K562 (cell line): ENCODE data around the gene VTN. TPM values are rescaled to one million over a fixed set of nuclear protein-coding genes. Genes with fewer than 3 reads are reported as not detected.
A peak's percentile ranks its signal among the peaks of the same experiment; 100 is the strongest.

Experiments
- CTBP1 ChIP-seq: fragments of 450-650 bp; IDR thresholded peaks from 2 replicates; pipeline ENCODE4 v1.6.1; 2016; ENCODE audit warnings: borderline replicate concordance
- DPF2 ChIP-seq: fragments of 450-650 bp; IDR thresholded peaks from 2 replicates; pipeline ENCODE4 v1.6.1; 2016
- HIVEP1 ChIP-seq: fragments of 250-450 bp; sonication (Bioruptor Pico); IDR thresholded peaks from 2 replicates; pipeline ENCODE4 v1.4.0; 2020; ENCODE audit warnings: mild to moderate bottlenecking
- JUN ChIP-seq, 2 experiments: sonication (generic) in 1 of 2; formaldehyde crosslinking in 1 of 2; IDR thresholded peaks; 2 replicates each; pipeline versions ENCODE4 v1.6.1 to v1.8.0; 2012 to 2022; ENCODE audit warnings: borderline replicate concordance in 2 of 2, mild to moderate bottlenecking in 2 of 2, improper control_type of control experiment in 1 of 2, low read depth in 1 of 2, low read length in 1 of 2, missing genetic modification reagents in 1 of 2
- L3MBTL2 ChIP-seq: fragments of 450-650 bp; IDR thresholded peaks from 2 replicates; pipeline ENCODE4 v1.6.1; 2016; ENCODE audit warnings: mild to moderate bottlenecking, moderate library complexity
- PHF20 ChIP-seq: fragments of 450-650 bp; IDR thresholded peaks from 2 replicates; pipeline ENCODE4 v1.6.1; 2018; ENCODE audit not compliant: partially characterized antibody
- ZBTB7A ChIP-seq: IDR thresholded peaks from 2 replicates; pipeline ENCODE4 v1.6.1; 2011; ENCODE audit warnings: low read depth, mild to moderate bottlenecking, low read length, moderate library complexity, borderline replicate concordance; ENCODE audit not compliant: control insufficient read depth
- ZNF224 ChIP-seq: sonication (generic); formaldehyde crosslinking; IDR thresholded peaks from 2 replicates; pipeline ENCODE4 v1.8.0; 2022; ENCODE audit warnings: mild to moderate bottlenecking, missing genetic modification reagents
- polyA plus RNA-seq, 8 experiments: library from polyadenylated mRNA; depleted of rRNA in 4 of 8; stranded (reverse) in 5 of 8; unstranded in 3 of 8; fragments of >200 nt; fragmentation: Nextera tagmentation in 2 of 8; fragmentation: Illumina TruSeq in 1 of 8; extraction: Ambion mirVana in 2 of 8; extraction: Trizol in 1 of 8; gene quantifications; 2 replicates each; pipeline versions ENCODE4 v1.2.1 to v1.2.3, GENCODE V29; 2011 to 2014; ENCODE audit warnings: inconsistent platforms in 1 of 8, missing spikeins in 1 of 8
- total RNA-seq, 7 experiments: library from RNA; depleted of rRNA in 6 of 7; stranded (reverse); fragments of >200 nt in 6 of 7; fragmentation: Illumina TruSeq in 2 of 7; extraction: Trizol in 2 of 7; gene quantifications; 2 replicates each; pipeline versions ENCODE4 v1.2.1 to v1.2.3, GENCODE V29; 2011 to 2021; ENCODE audit warnings: low replicate concordance in 1 of 7
- TF ChIP-seq, protein P1 (sequence below): fragments of 450-650 bp; IDR thresholded peaks from 2 replicates; pipeline ENCODE4 v1.6.1; 2017; ENCODE audit warnings: mild to moderate bottlenecking, moderate library complexity
- TF ChIP-seq, protein P2 (sequence below): fragments of 200-400 bp; formaldehyde crosslinking; IDR thresholded peaks from 2 replicates; pipeline ENCODE4 v1.6.1; 2017; ENCODE audit warnings: mild to moderate bottlenecking, low read depth, low read length, moderate library complexity
- TF ChIP-seq, protein P3 (sequence below), 2 experiments: fragments of 250-450 bp in 1 of 2; fragments of 450-650 bp in 1 of 2; sonication (Bioruptor Pico) in 1 of 2; IDR thresholded peaks; 2 replicates each; pipeline versions ENCODE4 v1.6.1 to v1.8.0; 2016 to 2021; ENCODE audit warnings: mild to moderate bottlenecking in 2 of 2, moderate library complexity in 2 of 2, missing compliant biosample characterization in 1 of 2, missing genetic modification characterization in 1 of 2

Gene VTN
- total and polyA plus RNA-seq, 9 of the 15 experiments (the other 6 are each of a cell fraction or from before 2014, with no cell fraction given) = 0.13 to 1.0 (median 0.29) TPM; not detected in 1

DNA sequence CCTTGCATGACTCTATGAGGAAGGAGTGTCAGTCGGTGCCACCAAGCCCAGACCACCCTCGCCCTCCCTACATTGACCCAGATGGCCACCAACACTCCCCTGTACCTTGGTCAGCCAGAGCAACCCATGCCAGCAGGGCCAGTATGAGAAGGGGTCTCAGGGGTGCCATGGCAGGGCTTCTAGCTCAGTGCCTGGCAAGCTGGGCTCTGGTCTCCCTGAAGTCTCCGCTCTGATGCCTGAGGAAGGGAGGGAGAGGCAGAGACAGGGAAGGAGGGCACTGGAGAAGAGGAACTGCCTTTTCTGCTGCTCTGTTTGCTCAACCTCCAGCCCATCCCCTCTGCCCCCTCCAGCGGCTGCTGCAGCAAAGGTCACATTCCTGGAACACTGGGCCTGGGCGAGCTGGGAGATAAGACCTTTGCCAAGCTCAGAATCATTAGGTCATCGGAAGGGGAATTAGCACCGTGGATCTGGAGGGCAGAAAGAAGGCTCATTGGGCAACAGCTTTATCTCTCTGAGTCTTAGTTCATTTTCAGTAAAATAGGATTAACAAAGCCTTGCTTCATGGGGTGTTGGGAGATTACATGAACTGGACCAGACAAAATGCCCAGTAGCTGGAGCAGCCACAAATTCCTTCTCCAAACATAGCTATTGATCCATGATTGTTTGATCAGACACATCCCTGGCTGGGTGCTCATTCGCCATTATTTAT lies at the start of gene VTN (continued):
- TF ChIP-seq, protein P1, sequence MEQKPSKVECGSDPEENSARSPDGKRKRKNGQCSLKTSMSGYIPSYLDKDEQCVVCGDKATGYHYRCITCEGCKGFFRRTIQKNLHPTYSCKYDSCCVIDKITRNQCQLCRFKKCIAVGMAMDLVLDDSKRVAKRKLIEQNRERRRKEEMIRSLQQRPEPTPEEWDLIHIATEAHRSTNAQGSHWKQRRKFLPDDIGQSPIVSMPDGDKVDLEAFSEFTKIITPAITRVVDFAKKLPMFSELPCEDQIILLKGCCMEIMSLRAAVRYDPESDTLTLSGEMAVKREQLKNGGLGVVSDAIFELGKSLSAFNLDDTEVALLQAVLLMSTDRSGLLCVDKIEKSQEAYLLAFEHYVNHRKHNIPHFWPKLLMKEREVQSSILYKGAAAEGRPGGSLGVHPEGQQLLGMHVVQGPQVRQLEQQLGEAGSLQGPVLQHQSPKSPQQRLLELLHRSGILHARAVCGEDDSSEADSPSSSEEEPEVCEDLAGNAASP = no peak
- TF ChIP-seq CTBP1 (peak; percentile 94), ZBTB7A (peak; percentile 41; the same call in 1 of the 2 replicates), JUN (IDR thresholded peaks at IDR 0.05; ENCODE audit: borderline replicate concordance, low read depth, low read length) (peak; percentile 42; the same call in 1 of the 2 replicates), JUN (CRISPR knock-in tag; IDR thresholded peaks at IDR 0.05; ENCODE audit: borderline replicate concordance) (no peak), ZNF224 (CRISPR knock-in tag) (no peak), HIVEP1 (CRISPR knock-in tag) (no peak), L3MBTL2 (no peak), PHF20 (no peak), DPF2 (peak; percentile 62; the same call in 1 of the 2 replicates)
- TF ChIP-seq, protein P2, sequence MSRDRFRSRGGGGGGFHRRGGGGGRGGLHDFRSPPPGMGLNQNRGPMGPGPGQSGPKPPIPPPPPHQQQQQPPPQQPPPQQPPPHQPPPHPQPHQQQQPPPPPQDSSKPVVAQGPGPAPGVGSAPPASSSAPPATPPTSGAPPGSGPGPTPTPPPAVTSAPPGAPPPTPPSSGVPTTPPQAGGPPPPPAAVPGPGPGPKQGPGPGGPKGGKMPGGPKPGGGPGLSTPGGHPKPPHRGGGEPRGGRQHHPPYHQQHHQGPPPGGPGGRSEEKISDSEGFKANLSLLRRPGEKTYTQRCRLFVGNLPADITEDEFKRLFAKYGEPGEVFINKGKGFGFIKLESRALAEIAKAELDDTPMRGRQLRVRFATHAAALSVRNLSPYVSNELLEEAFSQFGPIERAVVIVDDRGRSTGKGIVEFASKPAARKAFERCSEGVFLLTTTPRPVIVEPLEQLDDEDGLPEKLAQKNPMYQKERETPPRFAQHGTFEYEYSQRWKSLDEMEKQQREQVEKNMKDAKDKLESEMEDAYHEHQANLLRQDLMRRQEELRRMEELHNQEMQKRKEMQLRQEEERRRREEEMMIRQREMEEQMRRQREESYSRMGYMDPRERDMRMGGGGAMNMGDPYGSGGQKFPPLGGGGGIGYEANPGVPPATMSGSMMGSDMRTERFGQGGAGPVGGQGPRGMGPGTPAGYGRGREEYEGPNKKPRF = no peak
- TF ChIP-seq, protein P3, sequence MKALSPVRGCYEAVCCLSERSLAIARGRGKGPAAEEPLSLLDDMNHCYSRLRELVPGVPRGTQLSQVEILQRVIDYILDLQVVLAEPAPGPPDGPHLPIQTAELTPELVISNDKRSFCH (CRISPR knock-in tag; IDR thresholded peaks at IDR 0.05) = no peak
- TF ChIP-seq, protein P3 (tag; IDR thresholded peaks at IDR 0.05) = peak; percentile 95
